Adrenal gland (tissue), 5 donors: ENCODE data around the gene SSBP3.

Experiments
- POLR2A ChIP-seq, 2 donors: fragments of 450-650 bp; IDR thresholded peaks; one replicate each; pipeline ENCODE4 v1.6.1; 2017; ENCODE audit warnings: antibody characterized with exemption in 2 of 2, mild to moderate bottlenecking in 2 of 2, moderate library complexity in 1 of 2
- TF ChIP-seq, protein P1 (sequence below), 6 experiments: fragments of 450-650 bp in 4 of 6; fragments of 200-600 bp in 2 of 6; sonication (generic) in 1 of 6; IDR thresholded peaks; 1 replicate in 5 of 6; 2 replicates in 1 of 6; pipeline versions ENCODE4 v1.5.1 to v1.8.0; 2016 to 2021; ENCODE audit warnings: antibody characterized with exemption in 6 of 6, mild to moderate bottlenecking in 2 of 6, moderate library complexity in 1 of 6
- donor health status: DM: no; HTN: no; CAD: no.

DNA sequence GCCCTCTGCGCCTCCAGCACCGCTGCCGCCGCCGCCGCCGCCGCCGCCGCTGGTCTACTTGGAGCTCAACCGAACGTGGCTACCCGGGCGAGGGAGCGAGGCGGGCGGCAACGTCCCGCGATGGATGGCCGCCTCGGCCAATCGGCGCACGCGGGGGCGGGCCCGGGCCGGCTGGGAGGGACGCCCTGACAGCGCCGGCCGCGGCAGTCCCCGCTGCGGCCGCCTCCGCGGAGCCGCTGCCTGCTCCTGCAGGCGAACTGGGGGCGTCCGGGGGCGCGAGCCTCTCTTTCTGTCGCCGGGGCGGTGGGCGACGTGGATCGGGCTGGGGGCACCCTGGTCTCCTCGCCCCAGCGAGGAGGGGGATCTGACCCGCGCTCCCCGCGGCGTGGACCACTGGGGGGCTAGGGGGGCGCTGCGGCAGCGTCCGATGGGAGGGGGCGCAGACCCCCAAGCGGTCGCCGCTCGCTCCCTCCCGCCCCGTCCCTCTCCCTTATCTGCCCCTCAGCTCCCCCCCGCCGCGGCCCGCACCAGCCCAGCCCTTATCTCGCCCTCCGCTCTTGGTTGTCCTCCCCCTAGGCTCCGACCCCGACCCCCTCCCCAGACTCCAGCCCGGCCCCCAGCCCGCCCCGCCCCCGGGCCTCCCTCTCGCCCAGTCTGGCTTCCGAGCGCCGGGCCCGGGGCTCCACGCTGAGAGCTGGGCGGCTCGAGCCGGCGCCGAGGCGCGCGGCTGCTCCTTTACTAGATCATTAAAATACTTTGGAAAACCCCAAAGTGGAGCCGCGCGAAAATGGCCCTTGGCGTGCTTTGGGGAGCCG, at the start of gene SSBP3:
- peak; percentile 86 to 97 for TF ChIP-seq POLR2A (IDR thresholded peaks at IDR 0.05)
- TF ChIP-seq, protein P1, sequence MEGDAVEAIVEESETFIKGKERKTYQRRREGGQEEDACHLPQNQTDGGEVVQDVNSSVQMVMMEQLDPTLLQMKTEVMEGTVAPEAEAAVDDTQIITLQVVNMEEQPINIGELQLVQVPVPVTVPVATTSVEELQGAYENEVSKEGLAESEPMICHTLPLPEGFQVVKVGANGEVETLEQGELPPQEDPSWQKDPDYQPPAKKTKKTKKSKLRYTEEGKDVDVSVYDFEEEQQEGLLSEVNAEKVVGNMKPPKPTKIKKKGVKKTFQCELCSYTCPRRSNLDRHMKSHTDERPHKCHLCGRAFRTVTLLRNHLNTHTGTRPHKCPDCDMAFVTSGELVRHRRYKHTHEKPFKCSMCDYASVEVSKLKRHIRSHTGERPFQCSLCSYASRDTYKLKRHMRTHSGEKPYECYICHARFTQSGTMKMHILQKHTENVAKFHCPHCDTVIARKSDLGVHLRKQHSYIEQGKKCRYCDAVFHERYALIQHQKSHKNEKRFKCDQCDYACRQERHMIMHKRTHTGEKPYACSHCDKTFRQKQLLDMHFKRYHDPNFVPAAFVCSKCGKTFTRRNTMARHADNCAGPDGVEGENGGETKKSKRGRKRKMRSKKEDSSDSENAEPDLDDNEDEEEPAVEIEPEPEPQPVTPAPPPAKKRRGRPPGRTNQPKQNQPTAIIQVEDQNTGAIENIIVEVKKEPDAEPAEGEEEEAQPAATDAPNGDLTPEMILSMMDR (IDR thresholded peaks at IDR 0.05): peak in 2 of 6 experiments; percentile 30 to 41
